ENCODE results near the gene PHC2.
"Not testable (repeated sequence)": the region's sequence is repeated elsewhere in the genome, so short reads cannot be mapped to it uniquely, and the experiment has no call there.

Gene PHC2

GRCh38 chr1:33305816-33306652 lies 124.9 kb downstream of the PHC2 start:
- DNase-seq, result no peak

GRCh38 chr1:33305016-33305415 lies 125.9 kb downstream of the PHC2 start:
- no peak for DNase-seq

- DNase-seq, result peak; percentile 29
Measured at GRCh38 chr1:33302325-33302724, 128.6 kb downstream of the PHC2 start.

- DNase-seq, result no peak
Measured at GRCh38 chr1:33301273-33301984, 129.5 kb downstream of the PHC2 start.

GRCh38 chr1:33300673-33301072 lies 130.2 kb downstream of the PHC2 start:
- DNase-seq, result no peak

GRCh38 chr1:33299461-33300155 lies 131.3 kb downstream of the PHC2 start:
- no peak for DNase-seq

- peak; percentile 14 for DNase-seq
Measured at GRCh38 chr1:33298623-33299277, 132.1 kb downstream of the PHC2 start.

GRCh38 chr1:33297911-33298622 lies 132.8 kb downstream of the PHC2 start:
- no peak for DNase-seq

GRCh38 chr1:33296824-33297223 lies 134.1 kb downstream of the PHC2 start:
- DNase-seq, result no peak

GRCh38 chr1:33296082-33296458 lies 134.8 kb downstream of the PHC2 start:
- no peak for DNase-seq

- DNase-seq, result peak; percentile 69
Measured at GRCh38 chr1:33295450-33296081, 135.3 kb downstream of the PHC2 start.

GRCh38 chr1:33295023-33295422 lies 135.9 kb downstream of the PHC2 start:
- DNase-seq, result no peak

- DNase-seq, result no peak
Measured at GRCh38 chr1:33294071-33295010, 136.6 kb downstream of the PHC2 start.

GRCh38 chr1:33292726-33293340 lies 138.1 kb downstream of the PHC2 start:
- DNase-seq, result no peak

- DNase-seq, result not testable (repeated sequence)
Measured at GRCh38 chr1:33290615-33291014, 140.3 kb downstream of the PHC2 start.

- DNase-seq, result no peak
Measured at GRCh38 chr1:33289858-33290154, 141.1 kb downstream of the PHC2 start.

GRCh38 chr1:33288976-33289857 lies 141.7 kb downstream of the PHC2 start:
- DNase-seq, result no peak

GRCh38 chr1:33287317-33287716 lies 143.6 kb downstream of the PHC2 start:
- DNase-seq, result no peak

- no peak for DNase-seq
Measured at GRCh38 chr1:33286451-33287185, 144.3 kb downstream of the PHC2 start.

Measured in NCI-H2171 treated with DMSO at 0.1 percent for 48 hours (cell line).